GM23248 (cell line): Measurements from ENCODE around the gene DRAXIN.

Experiments
- EZH2 ChIP-seq: fragments of 200-600 bp; sonication (generic); IDR thresholded peaks from 2 replicates; pipeline ENCODE4 v1.6.1; 2018; ENCODE audit warnings: antibody characterized with exemption, mild to moderate bottlenecking; ENCODE audit not compliant: insufficient read depth, poor library complexity, severe bottlenecking
- EZH2phosphoT487 ChIP-seq: fragments of 200-600 bp; sonication (generic); IDR thresholded peaks from 2 replicates; pipeline ENCODE4 v1.6.1; 2018; ENCODE audit warnings: antibody characterized with exemption, moderate library complexity, mild to moderate bottlenecking, low read depth; ENCODE audit not compliant: insufficient read depth

DNA sequence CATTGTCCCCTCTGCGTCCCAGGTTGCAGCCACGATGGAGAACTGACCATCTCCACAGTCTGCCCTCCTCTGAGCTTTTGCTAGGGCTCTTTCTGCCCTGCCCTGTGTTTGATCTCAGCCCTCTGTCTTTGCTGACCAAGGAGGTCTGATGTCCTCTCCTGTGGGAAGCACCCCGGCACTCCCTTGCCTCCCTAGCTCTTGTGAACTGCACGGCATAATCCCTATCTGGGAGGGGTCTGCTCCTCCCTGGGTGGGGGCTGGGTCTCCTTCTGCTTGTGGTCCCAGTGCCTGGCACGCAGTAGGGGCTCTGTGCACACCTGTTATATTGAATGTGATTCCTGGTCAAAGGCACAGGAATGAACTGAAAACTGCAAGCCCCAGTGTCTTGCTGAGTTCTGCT, 2.4 kb downstream of the DRAXIN start:
- TF ChIP-seq EZH2 (no peak), EZH2phosphoT487 (no peak)
